GM18498 (cell line): Measurements from ENCODE around the gene CRYBA1.
A peak's percentile ranks its signal among the peaks of the same experiment; 100 is the strongest.

Experiments
- ATAC-seq: cut with Tn5 transposase; IDR thresholded peaks from one replicate; pipeline ENCODE4 v1.9.1; 2021; ENCODE audit warnings: mild to moderate bottlenecking, moderate library complexity; ENCODE audit not compliant: unreplicated experiment

The CRYBA1 gene

DNA sequence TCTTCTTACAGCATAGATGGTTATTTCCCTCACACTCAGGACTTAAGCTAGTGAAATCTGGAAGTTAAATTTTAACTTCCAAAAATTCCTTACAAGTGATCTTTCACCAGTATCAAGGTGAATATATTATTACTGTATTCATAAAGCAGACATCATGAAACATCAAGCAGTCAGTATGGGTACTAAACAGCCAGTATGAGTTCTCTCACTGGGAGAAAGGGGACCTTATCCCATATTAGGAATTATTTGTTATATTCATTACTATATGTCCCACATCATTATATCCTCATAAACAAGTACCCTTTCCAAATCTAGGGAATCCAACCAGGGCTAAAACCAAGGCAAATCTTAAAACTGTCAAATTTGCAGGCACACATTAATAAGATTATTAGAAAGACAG is 32.0 kb downstream of the CRYBA1 start:
- no peak for ATAC-seq

DNA sequence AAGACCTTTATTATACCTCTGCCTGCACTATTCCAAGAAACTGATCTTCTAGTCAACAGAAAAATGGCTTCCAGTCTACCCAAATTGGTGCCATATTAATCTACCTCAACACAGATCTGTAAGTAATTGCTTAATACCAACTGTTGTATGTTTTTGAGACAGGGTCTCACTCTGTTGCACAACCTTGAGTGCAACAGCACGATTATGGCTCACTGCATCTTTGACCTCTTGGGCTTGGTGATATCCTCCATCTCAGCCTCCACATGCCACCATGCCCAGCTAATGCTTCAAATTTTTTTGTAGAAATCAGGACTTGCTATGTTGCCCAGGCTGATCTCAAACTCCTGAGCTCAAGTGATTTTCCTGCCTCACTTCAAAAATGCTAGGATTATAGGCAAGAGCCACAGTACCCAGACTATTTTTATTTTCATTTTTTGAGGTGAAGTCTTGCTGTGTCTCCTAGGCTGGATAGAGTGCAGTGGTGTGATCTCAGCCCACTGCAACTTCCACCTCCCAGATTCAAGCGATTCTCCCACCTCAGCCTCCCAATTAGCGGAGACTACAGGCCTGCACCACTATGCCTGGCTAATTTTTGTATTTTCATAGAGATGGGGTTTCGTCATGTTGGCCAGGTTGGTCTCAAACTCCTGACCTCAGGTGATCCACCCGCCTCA is 32.9 kb downstream of the CRYBA1 start:
- no peak for ATAC-seq

DNA sequence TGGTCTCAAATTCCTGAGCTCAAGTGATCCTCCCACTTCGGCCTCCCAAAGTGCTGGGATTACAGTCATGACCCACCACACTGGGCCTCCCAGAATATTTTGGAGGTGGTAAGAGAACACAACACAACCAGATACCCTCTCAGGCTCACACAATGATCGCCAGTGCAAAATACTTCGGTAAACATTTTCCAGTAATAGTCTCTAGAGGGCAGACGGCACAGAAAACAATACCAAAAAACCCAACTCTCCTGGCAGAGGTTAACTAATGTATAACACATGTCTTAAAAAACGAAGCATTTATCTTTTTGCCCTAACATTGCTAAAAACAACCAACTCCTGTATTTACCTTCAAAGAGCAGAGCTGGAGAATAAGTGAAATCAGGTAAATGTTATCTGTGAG is 36.8 kb downstream of the CRYBA1 start:
- no peak for ATAC-seq

DNA sequence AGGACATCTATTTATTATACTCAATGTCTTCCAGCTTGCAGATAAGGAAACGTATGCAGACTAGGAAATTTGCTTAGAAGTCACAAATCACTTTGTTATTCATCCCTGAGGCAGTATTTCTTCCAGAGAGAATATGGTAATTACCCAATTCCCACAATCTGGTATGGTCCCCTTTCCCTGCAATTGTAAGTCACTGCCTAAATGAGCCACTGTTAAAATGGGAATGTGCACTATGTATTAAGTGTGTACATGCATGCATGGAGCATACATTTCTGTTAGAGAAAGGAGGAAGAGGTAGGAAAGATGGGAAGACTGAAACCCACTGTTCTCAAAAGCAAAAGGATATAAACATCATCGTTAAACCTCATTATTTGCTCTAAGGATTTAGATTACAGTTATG is 37.3 kb downstream of the CRYBA1 start:
- ATAC-seq: no peak

DNA sequence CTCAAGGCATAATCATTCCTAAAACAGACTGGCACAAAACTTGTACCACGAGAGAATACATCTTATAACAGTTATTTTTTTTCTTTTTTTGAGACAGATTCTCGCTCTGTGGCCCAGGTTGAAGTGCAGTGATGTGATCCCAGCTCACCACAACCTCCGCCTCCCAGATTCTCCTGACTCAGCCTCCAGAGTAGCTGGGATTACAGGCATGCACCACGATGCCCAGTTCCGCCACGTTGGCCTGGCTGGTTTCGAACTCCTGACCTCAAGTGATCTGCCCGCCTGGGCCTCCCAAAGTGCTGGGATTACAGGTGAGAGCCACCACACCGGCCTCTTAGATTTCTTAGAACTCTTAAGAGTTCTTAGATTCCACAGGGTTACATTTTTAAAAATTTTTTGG is 43.2 kb downstream of the CRYBA1 start:
- no peak for ATAC-seq

DNA sequence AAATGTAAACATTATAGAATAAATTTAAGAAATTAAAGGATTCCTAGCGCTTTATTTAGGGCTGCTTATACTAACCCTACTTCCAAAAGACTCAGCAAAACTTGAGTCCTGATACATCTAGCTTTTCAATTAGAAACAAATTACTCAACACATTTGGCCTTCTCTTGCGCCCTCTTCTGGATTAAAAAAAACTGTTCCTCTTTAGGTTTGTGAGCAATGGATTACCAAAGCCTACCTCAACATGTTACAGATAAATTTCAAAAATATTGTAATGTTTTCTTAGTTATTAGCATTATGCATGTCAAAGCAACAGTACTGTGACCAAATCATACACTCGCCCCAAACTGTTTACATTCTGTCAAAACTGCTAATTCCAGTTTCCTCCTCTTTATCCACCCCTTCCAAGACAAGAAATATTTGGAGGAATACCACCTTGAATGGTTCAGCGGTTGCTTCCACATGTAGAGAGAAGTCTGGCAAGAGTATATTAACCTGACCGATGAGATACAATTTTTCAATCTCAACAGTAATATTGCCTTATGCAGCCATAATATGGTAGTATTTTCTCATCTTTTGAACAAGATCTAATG is 44.6 kb downstream of the CRYBA1 start:
- no peak for ATAC-seq

DNA sequence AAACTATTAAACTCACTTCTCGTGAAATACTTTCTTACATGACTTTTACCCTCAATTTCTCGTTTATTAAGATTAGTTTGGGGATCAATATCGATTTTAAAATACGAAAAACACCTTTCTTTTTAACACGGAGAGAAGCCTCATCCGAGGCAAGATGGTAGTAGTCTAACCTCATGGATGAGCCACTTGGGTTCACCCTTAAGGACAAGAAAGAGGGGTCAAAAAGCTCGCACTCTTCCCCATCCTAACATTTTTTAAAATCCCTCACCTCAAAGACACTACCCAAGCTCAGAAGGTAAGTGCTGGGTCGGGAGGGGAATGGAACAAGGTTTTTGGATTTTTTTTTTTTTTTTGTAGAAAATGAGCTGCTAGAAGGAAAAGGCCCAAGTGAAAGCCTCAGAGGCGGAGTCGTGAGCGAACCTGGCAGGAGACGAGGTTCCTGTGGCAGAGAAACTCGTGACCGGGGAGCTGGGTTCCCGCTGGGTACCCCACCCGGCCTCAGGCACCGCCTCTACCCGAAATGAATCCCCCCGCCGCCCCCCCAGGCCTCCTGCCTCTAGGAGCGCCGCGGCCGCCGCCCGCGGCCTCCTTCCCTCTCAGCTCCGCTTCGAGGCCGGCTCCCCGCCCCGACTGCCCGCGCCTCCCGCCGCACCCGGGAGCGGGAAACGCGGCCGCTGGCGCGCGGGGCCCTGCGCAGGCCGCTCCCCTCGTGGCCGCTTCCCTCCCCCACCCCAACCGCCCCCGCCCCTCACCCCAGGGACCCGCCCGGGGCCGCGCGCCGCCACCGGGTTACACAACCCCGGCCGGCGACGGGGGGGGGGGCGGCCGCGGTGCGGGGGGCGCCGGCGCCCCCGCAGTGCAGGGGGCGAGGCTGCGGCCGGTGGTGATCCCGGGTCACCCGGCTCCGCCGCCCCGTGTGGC is 45.7 kb downstream of the CRYBA1 start:
- ATAC-seq: no peak

DNA sequence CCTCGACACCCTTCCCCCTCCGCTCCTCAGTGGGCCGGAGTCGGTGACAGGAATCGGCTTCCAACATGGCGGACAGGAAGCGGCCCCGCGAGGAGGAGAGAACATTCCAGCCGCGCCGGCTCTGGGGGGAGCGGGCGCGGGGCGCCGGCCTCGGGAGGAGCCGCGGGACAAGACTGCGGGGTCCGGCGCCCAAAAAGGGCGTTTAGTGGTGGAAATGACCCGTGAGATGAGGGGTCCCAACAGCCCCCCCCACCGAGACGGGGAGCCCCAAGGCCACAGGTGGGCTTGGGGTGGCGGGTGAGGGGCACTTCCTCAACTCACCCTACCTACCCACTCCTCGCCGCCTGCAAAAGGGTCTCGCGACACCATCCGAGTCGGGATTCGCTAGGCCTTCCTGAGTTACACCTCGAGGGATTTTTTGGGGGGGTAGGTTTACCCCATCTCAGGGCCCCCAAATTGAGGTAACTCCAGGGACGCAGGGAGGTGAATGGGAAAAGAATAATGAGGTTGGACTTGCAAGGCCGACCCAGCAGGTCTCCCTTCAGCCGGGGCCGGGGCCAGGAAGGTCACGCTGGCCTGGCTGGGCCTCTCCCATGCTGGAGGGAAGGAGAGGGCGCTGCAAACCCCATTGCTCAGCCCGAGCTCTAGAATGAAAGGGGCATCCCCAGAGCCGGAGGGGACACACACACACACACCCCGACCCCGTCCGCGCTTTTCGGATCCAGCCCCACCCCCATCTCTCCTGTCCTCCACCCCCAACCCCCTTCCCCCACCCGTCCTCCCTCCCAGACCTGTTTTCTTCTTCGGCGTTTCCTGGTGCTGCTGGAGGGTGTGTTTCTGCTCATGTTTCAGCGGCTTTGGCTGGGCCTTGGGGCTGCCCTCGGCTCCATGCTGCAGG is 46.6 kb downstream of the CRYBA1 start:
- peak; percentile 8 for ATAC-seq

DNA sequence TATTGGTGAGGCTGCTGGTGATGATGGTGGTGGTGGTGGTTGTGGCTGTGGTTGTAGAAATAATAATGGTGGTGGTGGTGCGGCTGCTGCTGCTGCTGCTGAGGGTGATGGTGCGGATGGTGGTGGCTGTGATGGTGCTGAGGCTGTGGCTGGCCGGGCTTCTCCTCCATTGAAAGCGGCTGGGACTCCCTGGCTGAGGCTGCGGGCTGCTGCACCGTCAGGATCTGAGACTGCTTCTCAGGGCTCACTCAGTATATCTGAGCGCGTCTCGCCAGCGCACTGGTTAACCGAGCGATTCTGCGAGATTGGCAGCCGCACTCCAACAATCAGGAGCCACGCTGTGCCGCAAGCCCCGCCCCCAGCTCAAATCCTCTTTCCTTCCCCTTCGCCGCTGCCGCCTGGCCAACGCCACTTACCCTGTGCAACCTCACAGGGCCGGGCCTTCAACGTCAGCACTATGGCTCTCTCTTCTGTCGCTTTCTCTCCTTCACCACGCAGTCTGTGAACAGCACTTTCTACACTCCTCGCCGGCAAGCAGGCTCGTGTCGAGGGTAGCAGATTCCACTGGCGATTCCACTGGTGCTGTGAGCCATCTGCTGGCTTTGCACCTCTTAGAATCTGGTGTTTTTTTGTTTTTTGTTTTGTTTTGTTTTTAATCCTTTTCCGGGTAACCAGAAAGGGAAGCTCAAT is 47.4 kb downstream of the CRYBA1 start, which contains the start of gene NUFIP2:
Gene NUFIP2 (minus strand): TSS at position 259 of the 690 bp plus-strand sequence. CDS start 89 bp downstream, at position 170.
- ATAC-seq: peak; percentile 85

DNA sequence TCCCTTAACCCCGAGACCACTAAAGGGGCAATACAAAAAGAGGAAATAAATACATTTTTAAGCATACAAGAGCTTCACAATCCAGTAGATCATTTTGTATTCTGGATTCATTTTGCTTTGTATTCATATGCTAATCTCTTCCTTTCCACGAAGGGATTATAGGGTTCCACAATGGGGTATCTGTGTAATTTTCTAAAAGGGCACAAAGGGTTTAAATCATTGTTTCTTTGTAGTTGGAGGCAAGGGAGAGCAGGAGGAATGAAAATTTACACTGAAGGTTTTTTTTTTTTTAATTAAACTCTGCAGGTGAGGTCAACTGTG is 47.9 kb downstream of the CRYBA1 start:
- no peak for ATAC-seq

DNA sequence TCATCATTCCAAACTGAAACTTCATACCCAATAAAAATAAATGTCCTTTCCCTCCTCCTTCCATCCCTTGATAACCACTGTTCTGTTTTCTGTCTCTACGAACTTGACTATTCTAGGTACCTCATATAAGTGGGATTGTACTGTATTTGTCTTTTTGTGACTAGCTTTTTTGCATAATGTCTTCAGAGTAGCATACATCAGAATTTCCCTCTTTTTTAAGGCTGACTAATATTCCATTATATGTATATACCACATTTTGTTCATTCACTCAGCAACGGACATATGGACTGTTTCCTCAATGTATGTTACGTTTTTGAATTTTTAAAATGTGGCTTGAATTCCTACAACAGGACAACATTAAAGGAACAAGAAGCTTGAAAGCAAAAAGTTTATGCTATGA is 48.8 kb downstream of the CRYBA1 start:
- no peak for ATAC-seq

DNA sequence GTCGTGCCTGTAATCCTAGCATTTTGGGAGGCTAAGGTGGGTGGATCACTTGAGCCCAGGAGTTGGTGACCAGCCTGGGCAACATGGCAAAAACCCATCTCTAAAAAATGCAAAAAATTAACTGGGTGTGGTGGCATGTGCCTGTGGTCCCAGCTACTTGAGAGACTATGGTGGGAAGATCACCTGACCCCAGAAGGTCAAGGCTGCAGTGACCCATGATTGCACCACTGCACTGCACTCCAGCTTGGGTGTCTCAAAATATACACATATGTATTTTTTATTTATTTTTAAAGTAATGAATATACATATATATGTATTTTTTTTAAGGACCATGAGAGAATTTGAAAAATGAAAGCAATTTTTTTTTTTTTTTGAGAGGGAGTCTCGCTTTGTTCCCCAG is 52.4 kb downstream of the CRYBA1 start:
- no peak for ATAC-seq

DNA sequence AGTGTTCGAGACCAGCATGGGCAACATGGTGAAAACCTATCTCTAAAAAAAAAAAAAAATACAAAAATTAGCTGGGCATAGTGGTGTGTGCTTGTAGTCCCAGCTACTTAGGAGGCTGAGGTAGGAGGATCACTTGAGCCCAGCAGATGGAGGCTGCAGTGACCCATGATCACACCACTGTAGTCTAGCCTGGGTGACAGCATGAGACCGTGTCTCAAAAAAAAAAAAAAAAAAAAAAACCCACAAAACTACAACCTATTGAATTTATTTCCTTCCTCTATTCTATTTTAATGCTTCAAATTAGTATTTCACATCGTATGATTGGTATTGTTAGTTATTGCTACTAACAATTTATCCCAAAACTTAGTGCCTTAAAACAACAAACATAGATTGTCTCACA is 56.7 kb downstream of the CRYBA1 start:
- ATAC-seq: no peak
